ENCODE results near the gene ASB7.
"Not testable (repeated sequence)": the region's sequence is repeated elsewhere in the genome, so short reads cannot be mapped to it uniquely, and the experiment has no call there.

Gene ASB7, protein sequence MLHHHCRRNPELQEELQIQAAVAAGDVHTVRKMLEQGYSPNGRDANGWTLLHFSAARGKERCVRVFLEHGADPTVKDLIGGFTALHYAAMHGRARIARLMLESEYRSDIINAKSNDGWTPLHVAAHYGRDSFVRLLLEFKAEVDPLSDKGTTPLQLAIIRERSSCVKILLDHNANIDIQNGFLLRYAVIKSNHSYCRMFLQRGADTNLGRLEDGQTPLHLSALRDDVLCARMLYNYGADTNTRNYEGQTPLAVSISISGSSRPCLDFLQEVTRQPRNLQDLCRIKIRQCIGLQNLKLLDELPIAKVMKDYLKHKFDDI

DNA sequence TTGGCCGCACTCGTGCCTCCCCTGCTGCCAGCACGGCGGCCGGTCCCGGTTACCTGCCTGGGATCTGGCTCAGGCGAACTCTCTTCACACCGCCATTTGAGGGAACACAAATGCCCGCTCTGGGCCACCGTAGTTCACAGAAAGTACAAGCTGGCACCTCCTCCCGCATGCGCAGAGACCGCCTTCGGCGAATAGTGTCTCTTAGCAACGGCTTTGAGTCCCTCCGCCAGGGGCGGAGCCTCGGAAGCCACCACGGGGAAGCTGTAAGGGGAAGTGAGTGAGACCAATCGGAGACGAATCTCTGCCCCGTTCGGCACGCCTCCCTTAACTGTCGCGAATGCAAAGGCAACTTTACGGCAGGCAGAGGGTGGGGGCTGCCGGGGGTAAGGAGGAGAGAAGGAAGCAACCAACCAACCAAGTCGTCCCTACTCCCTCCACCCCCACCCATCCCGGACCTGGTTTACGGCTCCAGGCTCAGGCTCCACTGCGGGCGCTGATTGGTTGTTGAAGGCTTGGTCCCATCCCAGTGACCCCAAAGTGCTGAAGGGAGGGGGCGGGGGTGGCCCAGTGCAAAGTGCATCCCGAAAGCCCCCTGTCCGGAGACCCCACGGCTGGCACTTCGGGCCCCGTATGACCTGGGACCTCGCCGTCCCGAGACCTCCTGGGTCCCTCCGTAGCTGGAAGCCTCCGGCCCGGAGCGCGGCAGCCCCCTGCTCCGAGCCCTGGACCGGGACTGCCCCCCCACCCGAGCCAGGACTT is at the start of gene ASB7, which contains the start of gene LINS1:
Gene ASB7 (plus strand): TSS at position 526 of the 759 bp plus-strand sequence. CDS start 9,628 bp downstream, outside the sequence.
Gene LINS1 (minus strand): TSS at position 121 of the 759 bp plus-strand sequence. CDS start 21,342 bp downstream, outside the sequence.
- DNase-seq = peak; percentile 100

DNA sequence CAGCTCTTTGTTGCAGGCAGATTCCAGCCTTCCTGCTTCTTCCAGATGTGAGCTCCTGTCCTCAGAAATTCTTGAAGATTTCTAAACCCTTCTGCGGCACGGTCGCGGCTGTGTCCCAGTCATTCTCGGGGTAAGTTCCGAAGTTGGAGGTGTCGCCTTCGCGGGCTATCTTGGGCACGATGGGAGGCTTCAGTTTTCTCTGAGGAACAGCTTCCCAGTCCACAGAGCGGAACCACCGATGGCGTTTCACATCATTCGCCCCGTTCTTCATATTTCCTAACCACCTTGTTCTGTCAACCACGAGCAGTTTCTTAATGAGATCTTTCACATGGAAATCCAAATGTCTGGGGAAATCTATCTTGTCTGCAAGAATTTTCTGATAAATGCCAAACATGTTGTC is 48.9 kb upstream of the ASB7 start:
- DNase-seq = no peak

DNA sequence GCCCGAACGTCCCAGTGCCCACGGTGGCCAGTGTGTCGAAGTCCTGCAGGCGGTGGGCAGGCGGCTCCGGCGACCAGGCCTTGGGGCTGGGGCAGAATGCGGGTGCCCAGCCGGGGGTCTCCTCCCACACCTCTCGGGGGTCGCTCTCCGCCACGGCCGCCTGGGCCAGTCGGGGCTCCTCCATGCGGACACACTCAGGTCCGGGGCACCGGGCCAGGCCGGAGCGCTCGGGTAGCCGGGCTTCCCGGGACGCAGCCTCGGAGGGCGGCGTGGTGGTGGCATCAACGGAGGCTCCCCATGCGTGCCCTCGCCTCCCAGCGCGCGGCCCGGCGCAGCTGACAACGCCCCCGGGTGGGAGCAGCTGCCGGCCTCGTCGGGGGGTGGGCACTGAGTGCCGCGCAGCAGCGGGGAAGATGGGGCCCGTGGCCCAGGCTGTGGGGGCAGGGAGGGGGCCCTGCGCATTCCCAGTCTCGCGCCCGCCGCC is 43.6 kb upstream of the ASB7 start:
- DNase-seq = no peak

DNA sequence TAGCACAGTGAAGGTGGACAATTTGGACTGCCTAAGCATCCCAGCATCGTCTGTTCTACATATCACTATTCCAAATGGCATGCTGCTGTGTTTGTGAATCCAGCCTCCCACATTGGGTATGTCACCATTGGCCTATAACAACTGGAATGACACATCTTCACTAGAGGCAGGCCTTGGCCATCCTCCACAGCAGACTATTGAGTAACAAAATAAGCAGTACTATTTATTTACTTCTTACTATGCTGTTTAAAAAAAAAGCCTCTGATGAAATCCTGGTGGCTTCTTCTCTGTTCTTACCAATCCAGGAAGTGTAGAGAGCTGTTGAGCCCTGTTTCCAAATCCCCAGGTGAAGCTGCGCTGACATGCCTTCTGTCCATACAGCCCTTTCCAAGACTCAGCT is 43.1 kb upstream of the ASB7 start:
- DNase-seq = no peak

DNA sequence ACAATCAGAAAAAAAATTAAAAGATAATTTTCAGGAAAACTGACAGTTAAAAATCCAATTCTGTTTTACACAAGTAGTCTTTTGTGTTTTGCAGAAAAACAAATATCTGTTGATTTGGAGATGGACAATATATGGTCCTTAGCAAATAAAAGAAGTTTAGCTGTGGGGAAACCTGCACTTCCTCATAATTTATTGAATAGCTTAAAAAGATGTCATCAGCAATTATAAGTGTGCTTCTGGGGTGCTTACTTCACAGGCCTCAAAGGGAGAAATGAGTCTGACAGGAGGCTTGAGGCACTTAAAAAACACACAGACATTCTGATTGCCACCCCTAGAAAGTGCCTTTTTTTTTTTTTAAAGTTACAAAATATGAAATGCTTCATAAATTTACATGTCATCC is 42.1 kb upstream of the ASB7 start:
- DNase-seq = no peak

DNA sequence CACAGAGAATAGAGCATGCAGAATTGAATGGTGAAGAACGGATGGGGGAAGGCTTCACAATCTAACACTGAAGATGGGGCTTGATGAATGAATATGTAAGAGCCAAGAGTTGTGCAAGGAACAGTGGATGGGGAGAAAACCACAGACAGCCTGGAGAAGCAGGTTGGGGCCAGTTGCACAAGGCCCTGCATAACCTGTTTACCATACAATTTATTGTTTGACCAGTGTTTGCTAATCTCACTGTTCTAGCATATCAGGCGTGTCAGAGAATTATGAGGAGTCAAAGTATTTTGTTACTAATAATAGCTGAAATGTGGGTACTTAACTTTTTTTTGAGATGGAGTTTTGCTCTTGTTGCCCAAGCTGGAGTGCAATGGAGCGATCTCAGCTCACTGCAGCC is 36.8 kb upstream of the ASB7 start:
- no peak for DNase-seq

DNA sequence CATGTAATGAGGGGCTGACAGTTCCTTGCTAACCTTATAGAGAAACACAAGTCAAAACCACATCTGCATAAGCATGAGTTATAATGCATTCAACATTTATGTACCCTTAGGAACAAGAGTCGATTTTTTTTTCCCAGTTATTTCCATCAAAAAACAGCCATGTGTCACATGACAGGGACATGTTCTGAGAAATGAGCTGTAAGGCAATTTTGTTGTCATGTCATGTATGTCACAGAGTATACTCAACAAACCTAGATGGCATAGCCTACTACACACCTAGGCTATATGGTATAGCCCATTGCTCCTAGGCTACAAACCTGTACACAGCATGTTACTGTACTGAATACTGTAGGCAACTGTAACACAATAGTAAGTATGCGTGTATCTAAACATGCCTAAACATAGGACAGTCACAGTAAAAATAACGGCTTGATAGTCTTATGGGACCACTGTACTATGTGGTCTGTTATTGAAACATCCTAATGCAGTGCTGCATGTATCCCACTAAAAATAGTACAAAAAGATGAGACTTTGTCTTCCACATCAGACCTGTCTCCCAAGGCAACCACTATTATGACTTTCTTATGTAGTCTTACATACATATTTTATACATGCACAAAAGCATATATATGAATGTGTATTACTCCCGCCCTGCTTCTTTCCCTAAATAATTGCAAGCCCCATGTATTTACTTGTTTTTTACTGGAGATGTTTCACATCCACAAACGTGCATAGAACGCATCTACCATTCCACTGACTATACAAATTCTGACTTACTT is 35.4 kb upstream of the ASB7 start:
- DNase-seq = no peak

DNA sequence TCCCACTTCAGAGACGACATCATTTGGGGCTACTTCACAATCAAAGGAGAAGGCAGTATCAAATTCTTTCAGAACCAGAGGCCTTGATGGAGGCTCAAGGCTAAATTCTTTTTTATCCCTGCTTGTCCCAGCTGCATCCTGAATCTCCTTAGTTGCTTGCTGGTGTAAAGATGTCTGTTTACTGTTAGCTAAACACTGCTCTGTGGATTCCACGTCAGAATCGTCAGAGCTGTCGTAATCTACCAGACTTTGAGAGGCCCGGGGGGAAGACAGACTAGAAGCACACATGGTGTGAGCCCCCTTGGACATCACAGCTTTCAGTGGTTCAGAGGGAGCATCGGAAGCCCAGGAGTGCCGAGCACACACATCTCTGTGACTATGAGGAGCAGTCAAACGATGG is 33.0 kb upstream of the ASB7 start:
- no peak for DNase-seq

DNA sequence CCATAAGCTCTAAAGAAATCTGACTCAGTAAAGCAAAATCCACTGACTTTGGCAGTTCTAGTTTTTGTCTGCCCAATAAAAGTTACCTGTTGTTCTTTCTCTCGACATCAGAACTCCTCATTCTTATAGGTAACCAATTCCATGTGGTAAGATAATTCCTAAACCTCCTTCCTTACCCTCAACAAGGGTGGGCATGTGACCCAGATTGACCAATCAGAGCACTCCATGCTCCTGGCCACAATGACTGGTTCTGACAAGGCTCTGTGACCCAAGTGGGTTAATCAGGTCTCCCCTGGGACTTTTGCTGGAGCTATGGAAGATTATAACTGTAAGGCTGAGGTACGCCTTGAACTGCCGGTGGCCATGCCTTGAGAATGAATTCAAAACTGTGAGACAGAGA is 32.1 kb upstream of the ASB7 start:
- DNase-seq = no peak

DNA sequence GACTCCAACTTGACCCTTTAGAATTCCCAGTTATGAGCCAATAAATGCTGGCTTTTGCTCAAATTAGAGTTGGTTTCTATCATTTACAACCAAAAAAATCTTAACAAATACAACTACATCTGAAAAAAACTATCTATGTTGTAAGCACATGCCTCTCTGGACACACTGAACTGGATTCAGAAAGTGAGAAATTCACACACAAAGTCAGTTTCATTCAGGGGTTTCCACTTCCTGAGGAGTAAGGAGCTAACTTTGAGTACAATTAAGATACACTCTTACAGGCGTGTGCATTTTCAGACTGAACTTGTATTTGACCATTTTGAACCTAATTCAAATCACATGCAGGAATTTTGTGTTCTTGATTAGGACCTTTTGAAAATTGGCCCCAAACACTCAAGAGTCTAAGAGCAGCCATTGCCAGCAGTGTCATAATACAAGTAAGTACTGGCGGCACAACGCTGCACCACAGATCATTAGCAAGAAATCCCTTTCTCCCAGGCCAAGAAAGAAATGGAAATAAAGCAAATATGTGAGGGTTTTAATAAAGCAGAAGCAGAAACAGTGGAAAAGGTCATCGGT is 31.6 kb upstream of the ASB7 start:
- DNase-seq = no peak

DNA sequence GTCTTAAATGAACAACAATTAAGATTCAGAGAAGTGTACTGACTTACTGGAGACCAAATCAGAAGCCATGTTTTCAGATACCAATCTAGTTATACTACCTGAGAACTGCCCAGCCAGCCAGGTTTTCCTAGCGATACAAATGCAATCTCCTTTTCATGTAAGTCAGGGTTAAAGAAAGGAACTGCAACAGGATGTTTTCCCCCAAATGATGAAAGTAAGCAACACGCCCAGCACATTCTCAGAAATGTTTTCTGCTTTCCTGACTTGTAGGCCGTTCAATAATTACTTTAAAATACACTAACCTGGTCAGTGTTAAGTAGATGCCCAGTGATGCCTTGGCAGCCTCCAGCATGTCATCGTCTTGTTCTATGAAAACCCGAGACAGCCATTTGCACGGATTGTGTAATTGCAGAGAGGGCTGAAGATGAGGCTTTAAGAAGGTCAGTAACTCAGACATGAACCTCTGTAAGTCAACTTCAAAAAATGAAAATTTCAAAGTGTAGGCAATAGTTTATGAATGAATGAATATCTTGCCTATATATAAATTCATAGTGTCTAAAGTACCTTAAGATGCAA is 30.7 kb upstream of the ASB7 start:
- DNase-seq = no peak

DNA sequence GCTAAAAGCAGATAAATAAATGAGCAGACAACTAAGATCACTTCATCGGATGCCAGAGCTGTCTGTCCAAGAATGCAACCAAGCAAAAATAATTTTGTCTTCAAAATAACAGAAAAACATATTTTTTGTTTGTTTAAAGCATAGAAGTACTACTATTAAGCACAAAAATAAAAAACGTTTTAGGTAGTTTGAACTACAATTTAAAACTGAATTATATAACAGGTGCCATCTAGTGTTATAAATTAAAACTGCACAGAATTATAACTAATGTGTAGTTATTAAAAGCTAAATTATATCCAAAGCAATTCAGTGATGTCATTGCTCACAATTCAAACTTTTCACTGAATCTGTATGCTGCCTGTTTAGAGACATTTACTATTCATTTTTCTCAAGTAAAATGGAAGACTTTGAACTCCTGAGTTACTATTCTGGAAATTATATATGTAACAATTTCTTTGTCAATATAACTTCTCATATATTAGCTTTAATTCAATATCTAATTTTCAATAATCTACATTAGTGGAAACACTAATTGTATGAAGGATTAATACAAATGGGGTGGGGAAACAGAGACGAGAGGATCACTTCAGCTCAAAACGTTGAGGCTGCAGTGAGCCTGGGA is 29.9 kb upstream of the ASB7 start:
- no peak for DNase-seq

DNA sequence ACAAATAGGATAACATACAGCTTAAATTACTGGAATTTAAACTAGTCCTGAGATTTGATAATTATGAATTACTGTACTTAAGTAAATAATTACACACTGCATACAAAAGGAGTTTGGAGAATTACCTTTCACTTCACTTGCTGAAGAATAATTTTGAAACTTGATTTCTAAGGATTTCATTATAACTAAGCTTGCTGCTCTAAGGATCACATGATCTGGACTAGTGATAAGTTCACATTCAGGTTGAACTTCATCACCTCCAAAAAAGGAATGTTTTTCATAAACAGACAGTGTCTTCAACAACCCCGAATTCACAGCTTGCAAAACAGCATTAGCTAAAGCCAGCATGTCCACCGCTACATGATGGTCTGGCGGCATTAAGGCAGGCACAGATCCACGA is 28.9 kb upstream of the ASB7 start:
- no peak for DNase-seq

DNA sequence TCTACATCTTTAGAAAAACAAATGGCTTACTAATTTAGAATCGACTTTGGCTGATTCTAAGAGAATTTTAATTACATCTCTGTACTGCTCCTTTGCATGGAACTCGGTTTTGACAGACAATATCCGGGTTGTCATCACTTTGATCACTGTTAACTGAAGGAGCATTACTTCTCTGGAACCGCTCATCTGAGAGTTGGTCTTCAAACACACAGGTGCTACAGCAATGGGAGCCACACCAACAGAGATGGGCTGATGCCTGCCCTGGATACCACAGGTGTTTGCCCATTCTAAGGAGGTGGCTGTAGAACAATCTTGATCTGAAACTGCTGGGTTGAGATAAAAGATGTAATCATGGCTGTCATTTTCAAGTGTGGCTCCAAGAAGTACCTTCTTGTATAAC is 22.0 kb upstream of the ASB7 start:
- no peak for DNase-seq

DNA sequence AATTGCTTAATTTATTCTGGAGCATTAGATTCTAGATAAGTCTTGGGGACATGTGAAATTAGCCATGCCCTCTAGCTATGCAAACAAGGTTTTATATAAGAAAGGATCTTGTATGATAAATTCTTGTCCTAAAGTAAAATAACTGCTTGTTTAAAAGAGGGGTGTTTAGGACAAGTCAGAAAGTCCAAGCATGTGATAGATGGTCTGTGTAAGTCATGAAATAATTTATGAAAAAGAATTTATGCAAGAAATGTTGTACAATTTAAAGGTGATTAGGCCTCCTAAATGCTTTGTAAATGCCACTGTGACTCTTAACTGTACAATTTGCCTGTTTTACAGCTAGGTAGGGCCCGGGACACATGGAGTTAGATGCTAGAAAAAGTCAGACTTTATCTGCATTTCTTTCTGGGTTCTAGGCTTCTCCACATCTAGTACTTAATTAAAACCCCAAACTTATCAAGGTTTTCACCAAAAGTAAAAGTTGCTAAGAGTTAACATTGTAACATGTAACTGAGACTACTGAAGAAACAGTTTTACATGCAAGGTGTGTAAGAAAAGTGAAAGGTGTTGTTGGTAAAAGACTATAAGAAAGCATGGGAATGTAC is 13.6 kb upstream of the ASB7 start:
- DNase-seq = no peak

DNA sequence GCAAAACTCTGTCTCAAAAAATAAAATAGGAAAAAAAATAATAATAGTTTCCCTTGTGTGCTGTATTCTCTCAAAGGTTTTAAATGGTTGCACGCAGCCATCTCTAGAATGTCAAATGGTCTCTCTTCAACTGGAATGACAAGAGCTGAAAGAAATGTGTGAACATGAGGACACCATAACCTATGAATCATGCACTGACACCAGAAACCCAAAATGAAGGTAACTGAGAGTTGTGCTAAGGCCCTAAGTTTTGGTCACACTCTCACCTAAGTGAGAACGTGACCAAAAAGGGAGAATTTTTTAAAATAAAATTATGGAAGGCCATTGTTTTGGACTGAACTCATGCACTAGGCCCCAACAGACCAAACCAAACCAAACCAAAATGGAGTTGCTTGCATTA is 11.2 kb upstream of the ASB7 start:
- not testable (repeated sequence) for DNase-seq

DNA sequence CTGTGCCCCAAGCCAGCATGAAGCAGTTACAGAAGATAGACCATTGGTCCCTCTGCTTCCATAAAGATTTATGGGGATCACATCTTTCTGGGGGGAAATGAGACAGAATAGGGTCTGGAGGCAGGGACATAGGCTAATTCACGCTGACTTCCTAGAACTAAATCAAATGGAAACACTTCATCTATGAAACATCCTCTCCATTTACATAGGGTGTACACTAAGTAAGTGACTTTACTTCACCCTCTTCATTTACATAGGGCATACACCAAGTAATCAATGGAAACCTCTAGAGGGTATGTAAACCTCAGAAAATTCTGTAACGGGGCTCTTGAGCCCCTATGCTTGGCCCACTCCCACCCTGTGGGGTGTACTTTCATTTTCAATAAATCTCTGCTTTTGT is 10.6 kb upstream of the ASB7 start:
- DNase-seq = no peak

DNA sequence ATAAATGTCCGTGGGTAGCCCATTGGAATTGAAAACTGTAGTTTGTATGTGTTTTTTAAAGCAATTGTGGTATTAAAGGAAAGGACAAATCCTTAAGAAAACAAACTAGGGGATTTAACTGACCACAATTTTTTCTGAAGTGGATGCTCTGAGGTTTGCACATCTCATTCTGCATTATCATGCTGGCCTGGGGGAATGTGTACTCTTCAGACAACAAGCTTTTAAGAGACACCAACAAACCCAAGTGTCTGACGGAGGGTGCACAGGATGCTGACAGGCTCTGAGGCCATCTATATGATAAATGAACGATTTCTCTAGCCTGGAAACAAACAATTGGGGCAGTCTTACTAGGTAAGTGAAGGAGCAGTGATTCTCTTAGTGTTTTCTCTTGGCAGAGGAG is 9.5 kb upstream of the ASB7 start:
- no peak for DNase-seq

DNA sequence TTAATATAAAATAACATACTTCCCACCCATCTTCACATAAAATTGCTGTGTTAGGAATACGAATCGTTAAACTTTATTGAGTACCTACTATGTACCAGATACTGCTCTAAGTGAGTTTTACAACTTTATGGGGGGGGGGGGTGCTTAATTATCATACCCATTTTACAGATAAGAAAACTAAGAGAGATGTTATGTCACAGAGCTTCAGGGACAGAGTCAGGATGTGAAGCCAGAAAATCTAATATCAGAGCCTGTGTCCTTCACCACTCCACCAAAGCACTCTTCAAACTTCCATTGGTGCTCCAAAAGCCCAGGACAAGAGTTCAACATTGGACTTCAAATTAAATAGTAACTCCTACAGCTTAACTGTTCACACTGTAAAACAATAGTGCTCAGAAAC is 9.0 kb upstream of the ASB7 start:
- DNase-seq = no peak

DNA sequence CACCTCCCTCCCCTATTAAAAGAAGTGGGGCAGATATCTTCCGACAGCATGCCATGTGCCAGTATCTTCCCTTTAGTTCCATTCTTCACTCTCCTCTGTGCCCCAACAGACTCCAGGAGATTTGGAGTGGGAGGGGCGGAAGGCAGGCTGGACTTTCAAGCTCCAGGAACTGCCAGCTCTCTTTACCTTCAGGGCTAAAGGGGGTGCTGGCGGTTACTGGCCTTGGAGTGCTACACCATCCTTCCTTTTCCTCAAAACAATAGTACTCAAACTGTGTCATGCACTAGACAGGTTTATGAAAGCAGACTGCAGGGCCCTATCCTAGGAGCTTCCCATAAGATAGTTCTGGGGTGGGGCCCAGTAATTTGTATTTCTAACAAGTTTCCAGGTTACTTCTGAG is 6.4 kb upstream of the ASB7 start:
- no peak for DNase-seq

DNA sequence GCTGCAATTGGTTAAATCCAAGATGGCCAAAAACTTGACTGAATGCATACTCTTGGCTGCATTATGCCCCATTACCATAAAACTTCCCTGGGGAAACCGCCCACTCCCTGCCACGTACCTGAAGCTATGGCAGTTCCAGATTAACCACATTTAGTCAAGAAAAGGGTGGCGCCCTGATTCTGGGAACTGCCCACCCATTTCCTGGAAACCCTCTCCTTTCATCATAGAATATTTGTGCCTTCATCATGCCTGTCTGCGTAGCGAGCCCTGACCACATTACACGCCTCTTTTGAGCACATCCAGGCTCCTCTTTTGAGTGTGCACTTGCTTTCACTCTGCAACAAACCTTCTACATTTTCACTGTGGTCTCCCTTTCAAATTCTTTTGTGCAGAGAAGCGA is 5.6 kb upstream of the ASB7 start:
- DNase-seq = peak; percentile 89

DNA sequence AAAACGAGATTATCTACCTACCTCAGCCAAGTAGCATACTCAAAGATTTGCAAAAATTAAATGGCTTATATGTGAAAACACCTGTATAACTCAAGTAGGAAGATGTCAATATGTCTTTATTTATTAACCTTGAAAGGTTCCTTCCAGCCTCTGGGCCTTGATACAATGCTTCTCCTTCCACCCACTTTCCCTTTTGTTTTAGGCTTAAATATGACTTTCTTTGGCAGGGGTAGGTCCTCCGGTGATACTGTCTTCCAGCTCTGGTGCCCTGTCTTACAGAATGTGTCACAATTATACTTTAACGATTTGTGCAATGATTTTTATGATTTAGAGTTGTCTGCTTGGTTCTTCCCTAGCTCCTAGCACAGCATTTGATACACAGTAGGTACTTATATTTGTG is 4.5 kb upstream of the ASB7 start:
- no peak for DNase-seq
